H9 (cell line): ENCODE measurements around the gene EEF1E1. TPM values are rescaled to one million over a fixed set of nuclear protein-coding genes. Genes with fewer than 3 reads are reported as not detected.

Source experiments
- DNase-seq: peaks from one replicate; pipeline ENCODE4 v3.0.0-alpha.2; 2017
- H2AFZ ChIP-seq: one replicate; pipeline ENCODE4 v1.6.1; 2013; ENCODE audit warnings: mild to moderate bottlenecking, low read length, control low read depth, moderate library complexity
- H2AK5ac ChIP-seq: 2 replicates; pipeline ENCODE4 v1.6.1; 2013; ENCODE audit warnings: low read length, control low read depth, mixed read lengths; ENCODE audit not compliant: insufficient read length
- H2BK120ac ChIP-seq: one replicate; pipeline ENCODE4 v1.6.1; 2013; ENCODE audit warnings: low read depth, mild to moderate bottlenecking, low read length, control low read depth, inconsistent platforms; ENCODE audit not compliant: poor library complexity, severe bottlenecking
- H2BK12ac ChIP-seq: 2 replicates; pipeline ENCODE4 v1.6.1; 2013; ENCODE audit warnings: low read length, control low read depth, mixed read lengths, low read depth; ENCODE audit not compliant: insufficient read length
- H2BK15ac ChIP-seq: 2 replicates; pipeline ENCODE4 v1.6.1; 2013; ENCODE audit warnings: low read depth, low read length, control low read depth
- H2BK20ac ChIP-seq: one replicate; pipeline ENCODE4 v1.6.1; 2013; ENCODE audit warnings: low read depth, mild to moderate bottlenecking, low read length, control low read depth, inconsistent platforms; ENCODE audit not compliant: poor library complexity, severe bottlenecking
- H2BK5ac ChIP-seq: 2 replicates; pipeline ENCODE4 v1.6.1; 2013; ENCODE audit warnings: low read length, control low read depth, mixed read lengths; ENCODE audit not compliant: insufficient read length
- H3K14ac ChIP-seq: 2 replicates; pipeline ENCODE4 v1.6.1; 2013; ENCODE audit warnings: low read length, control low read depth; ENCODE audit not compliant: insufficient read depth
- H3K18ac ChIP-seq: 2 replicates; pipeline ENCODE4 v1.6.1; 2013; ENCODE audit warnings: low read depth, mild to moderate bottlenecking, mixed read lengths, low read length, control low read depth; ENCODE audit not compliant: insufficient read length
- H3K23ac ChIP-seq: 2 replicates; pipeline ENCODE4 v1.6.1; 2013; ENCODE audit warnings: low read length, control low read depth, mixed read lengths, low read depth; ENCODE audit not compliant: insufficient read length
- H3K23me2 ChIP-seq: 2 replicates; pipeline ENCODE4 v1.6.1; 2013; ENCODE audit warnings: low read depth, mild to moderate bottlenecking, mixed read lengths, low read length, control low read depth; ENCODE audit not compliant: insufficient read length, poor library complexity, severe bottlenecking
- H3K27ac ChIP-seq: 2 replicates; pipeline ENCODE4 v1.5.1; 2013; ENCODE audit warnings: low read length, control low read depth, mixed read lengths, low read depth; ENCODE audit not compliant: insufficient read length
- H3K27me3 ChIP-seq: 2 replicates; pipeline ENCODE4 v1.6.1; 2013; ENCODE audit warnings: low read length, control low read depth, inconsistent platforms; ENCODE audit not compliant: insufficient read depth
- H3K4ac ChIP-seq: 2 replicates; pipeline ENCODE4 v1.6.1; 2013; ENCODE audit warnings: low read depth, mild to moderate bottlenecking, control low read depth, inconsistent platforms, low read length, moderate library complexity
- H3K4me1 ChIP-seq: 2 replicates; pipeline ENCODE4 v1.6.1; 2013; ENCODE audit warnings: low read length, control low read depth, inconsistent platforms; ENCODE audit not compliant: insufficient read depth
- H3K4me2 ChIP-seq: 2 replicates; pipeline ENCODE4 v1.6.1; 2013; ENCODE audit warnings: low read length, control low read depth, mixed read lengths; ENCODE audit not compliant: insufficient read length, insufficient read depth
- H3K56ac ChIP-seq: 2 replicates; pipeline ENCODE4 v1.6.1; 2013; ENCODE audit warnings: low read depth, mild to moderate bottlenecking, mixed read lengths, low read length, control low read depth; ENCODE audit not compliant: insufficient read length
- H3K79me1 ChIP-seq: 2 replicates; pipeline ENCODE4 v1.6.1; 2013; ENCODE audit warnings: low read depth, mild to moderate bottlenecking, moderate library complexity, low read length, control low read depth, inconsistent platforms; ENCODE audit not compliant: insufficient read depth, poor library complexity, severe bottlenecking
- H3K79me2 ChIP-seq: 2 replicates; pipeline ENCODE4 v1.6.1; 2013; ENCODE audit warnings: low read length, control low read depth, inconsistent platforms; ENCODE audit not compliant: insufficient read depth
- H3K9ac ChIP-seq: 2 replicates; pipeline ENCODE4 v1.6.1; 2013; ENCODE audit warnings: low read length, control low read depth, mixed read lengths; ENCODE audit not compliant: insufficient read length; ENCODE audit errors: extremely low read depth
- H3K9me3 ChIP-seq: one replicate; pipeline ENCODE4 v1.6.1; 2013; ENCODE audit warnings: low read depth, low read length, inconsistent platforms; ENCODE audit not compliant: control insufficient read depth
- H3T11ph ChIP-seq: one replicate; pipeline ENCODE4 v1.6.1; 2013; ENCODE audit warnings: mild to moderate bottlenecking, low read length, control low read depth, inconsistent platforms
- H4K20me1 ChIP-seq: one replicate; pipeline ENCODE4 v1.6.1; 2013; ENCODE audit not compliant: control insufficient read depth, insufficient read length, insufficient read depth
- H4K5ac ChIP-seq: 2 replicates; pipeline ENCODE4 v1.6.1; 2013; ENCODE audit warnings: low read depth, mild to moderate bottlenecking, mixed read lengths, low read length, control low read depth; ENCODE audit not compliant: insufficient read length
- H4K8ac ChIP-seq: replicated peaks from 2 replicates; pipeline ENCODE4 v1.6.1; 2013; ENCODE audit warnings: low read length, control low read depth, mixed read lengths, low read depth; ENCODE audit not compliant: insufficient read length
- H4K91ac ChIP-seq: 2 replicates; pipeline ENCODE4 v1.6.1; 2013; ENCODE audit warnings: low read depth, mild to moderate bottlenecking, moderate library complexity, mixed read lengths, low read length, control low read depth; ENCODE audit not compliant: insufficient read length
- H3K27ac Mint-ChIP-seq, 3 experiments: 2 replicates in 2 of 3; 3 replicates in 1 of 3; pipeline ENCODE4 v1.8.0; 2020 to 2021; ENCODE audit warnings: mixed read lengths in 3 of 3, mild to moderate bottlenecking in 1 of 3, moderate library complexity in 1 of 3
- H3K27me3 Mint-ChIP-seq: 2 replicates; pipeline ENCODE4 v1.8.0; 2021; ENCODE audit warnings: low read depth, mild to moderate bottlenecking, moderate library complexity, mixed read lengths
- H3K36me3 Mint-ChIP-seq, 3 experiments: 2 replicates in 2 of 3; 3 replicates in 1 of 3; pipeline ENCODE4 v1.8.0; 2020 to 2021; ENCODE audit warnings: low read depth in 3 of 3, mixed read lengths in 3 of 3; ENCODE audit not compliant: insufficient read depth in 1 of 3
- H3K4me1 Mint-ChIP-seq, 2 experiments: 2 replicates each; pipeline ENCODE4 v1.8.0; 2020; ENCODE audit warnings: mixed read lengths in 2 of 2
- H3K4me3 Mint-ChIP-seq, 2 experiments: 2 replicates in 1 of 2; 3 replicates in 1 of 2; pipeline ENCODE4 v1.8.0; 2020 to 2021; ENCODE audit warnings: mild to moderate bottlenecking in 2 of 2, mixed read lengths in 2 of 2, moderate library complexity in 1 of 2
- H3K9me3 Mint-ChIP-seq, 2 experiments: 2 replicates in 1 of 2; 3 replicates in 1 of 2; pipeline ENCODE4 v1.8.0; 2020; ENCODE audit warnings: mild to moderate bottlenecking in 2 of 2, mixed read lengths in 2 of 2, moderate library complexity in 1 of 2
- CTCF ChIP-seq: fragments of 200-600 bp; sonication (generic); conservative IDR thresholded peaks from 3 replicates; pipeline ENCODE4 v1.8.0; 2021; ENCODE audit warnings: antibody characterized with exemption, mild to moderate bottlenecking
- WGBS: extraction: QIAGEN DNeasy Blood & Tissue Kit; methylation state at CpG from one replicate; pipeline ENCODE4 v1.1.7; 2013; ENCODE audit warnings: missing lambda C conversion rate, low lambda C conversion rate, mixed read lengths; ENCODE audit not compliant: insufficient read length; ENCODE audit errors: extremely low coverage; 5-methylcytosine and 5-hydroxymethylcytosine counted together
- total RNA-seq: library from RNA; stranded (reverse); gene quantifications from 2 replicates; pipeline ENCODE4 v1.2.1, GENCODE V29; 2021

The EEF1E1 gene
- total RNA-seq, 1 experiment from 2014 or later = 71.8 TPM

- Histone ChIP-seq H3K4me1 (no peaks in the 10 kb centered on the region), H3K79me2 (no peaks in the 10 kb centered on the region), H3K18ac (no peak overlapping the region), H3K4me2 (no peak overlapping the region), H2BK5ac (no peak overlapping the region), H3K4ac (no peak overlapping the region), H2AK5ac (no peak overlapping the region), H3K23me2 (no peaks in the 10 kb centered on the region), H3K27me3 (no peaks in the 10 kb centered on the region), H4K8ac (peak overlapping the region; percentile 75), H3K14ac (no peak overlapping the region), H4K5ac (no peak overlapping the region), H2AFZ (no peak overlapping the region), H2BK120ac (no peak overlapping the region), H3T11ph (no peak overlapping the region), H3K56ac (no peak overlapping the region), H3K9me3 (no peaks in the 10 kb centered on the region), H4K91ac (no peak overlapping the region), H3K9ac (no peak overlapping the region), H2BK12ac (no peak overlapping the region), H3K23ac (no peak overlapping the region), H4K20me1 (no peaks in the 10 kb centered on the region), H3K79me1 (no peaks in the 10 kb centered on the region), H2BK15ac (no peak overlapping the region), H2BK20ac (no peak overlapping the region), H3K27ac (no peak overlapping the region)
- H3K4me1 Mint-ChIP-seq = peaks cover 18 to 19% of the 10 kb centered on the region in 2 experiments
- WGBS = no CpG with 5 or more reads among the region's 4 CpGs
- no peak overlapping the region for H3K4me3 Mint-ChIP-seq
- no peaks in the 10 kb centered on the region for H3K9me3 Mint-ChIP-seq
- H3K36me3 Mint-ChIP-seq = peaks cover 0 to 13% (median 9%) of the 10 kb centered on the region in 3 experiments; a peak in 4 of 7 replicates
- DNase-seq = no peak
- 0 out of 7 replicates have a peak overlapping the region, but pooled peaks of 1 of the 3 experiments have one; percentile 13 for H3K27ac Mint-ChIP-seq
- H3K27me3 Mint-ChIP-seq = peaks cover under 1% of the 10 kb centered on the region; the same call in 1 of the 2 replicates
- TF ChIP-seq CTCF = no peak
These were observed 36.8 kb downstream of the EEF1E1 start for GRCh38 chr6:8065519-8065911.
